Measurements from ENCODE around the gene DBNDD2.

GRCh38 chr20:45367126-45367525 lies 41.0 kb upstream of the DBNDD2 start:
- TF ChIP-seq EP300 (IDR thresholded peaks at IDR 0.05) (no peak), POLR2A (IDR thresholded peaks at IDR 0.05) (no peak), POLR2AphosphoS5 (IDR thresholded peaks at IDR 0.05) (no peak), CTCF (IDR thresholded peaks at IDR 0.05) (no peak)
